ENCODE data around the gene AWAT1.
"Not testable (repeated sequence)": the region's sequence is repeated elsewhere in the genome, so short reads cannot be mapped to it uniquely, and the experiment has no call there.

AWAT1 gene

GRCh38 chrX:70234355-70234754, at the start of gene AWAT1:
AWAT1 (plus strand) TSS chrX:70234655; CDS start chrX:70234696, 41 bp downstream.
- DNase-seq: no peak

- DNase-seq: no peak
Measured at GRCh38 chrX:70190225-70190624, 44.2 kb upstream of the AWAT1 start.

- peak; percentile 47 to 69 for DNase-seq
Measured at GRCh38 chrX:70196961-70197720, 37.3 kb upstream of the AWAT1 start.

- no peak for DNase-seq
Measured at GRCh38 chrX:70201732-70202131, 32.7 kb upstream of the AWAT1 start.

GRCh38 chrX:70208479-70208878, 26.0 kb upstream of the AWAT1 start:
- no peak for DNase-seq

GRCh38 chrX:70209570-70209969, 24.9 kb upstream of the AWAT1 start:
- DNase-seq: not testable (repeated sequence)

GRCh38 chrX:70219938-70220764, 14.3 kb upstream of the AWAT1 start:
- DNase-seq: no peak

- DNase-seq: no peak
Measured at GRCh38 chrX:70226048-70226447, 8.4 kb upstream of the AWAT1 start.

GRCh38 chrX:70226687-70227086, 7.8 kb upstream of the AWAT1 start:
- DNase-seq: no peak

GRCh38 chrX:70231666-70232065, 2.8 kb upstream of the AWAT1 start:
- no peak for DNase-seq

GRCh38 chrX:70240751-70241150, 6.3 kb downstream of the AWAT1 start:
- no peak for DNase-seq

GRCh38 chrX:70241501-70241900, 7.0 kb downstream of the AWAT1 start:
- no peak for DNase-seq

GRCh38 chrX:70243601-70244000, 9.1 kb downstream of the AWAT1 start:
- DNase-seq: not testable (repeated sequence)

GRCh38 chrX:70244881-70245280, 10.4 kb downstream of the AWAT1 start:
- no peak for DNase-seq

- no peak for DNase-seq
Measured at GRCh38 chrX:70247252-70247651, 12.8 kb downstream of the AWAT1 start.

GRCh38 chrX:70252491-70252890, 18.0 kb downstream of the AWAT1 start:
- DNase-seq: no peak

- DNase-seq: no peak
Measured at GRCh38 chrX:70253377-70254062, 19.1 kb downstream of the AWAT1 start.

- no peak for DNase-seq
Measured at GRCh38 chrX:70254063-70254400, 19.6 kb downstream of the AWAT1 start.

- no peak for DNase-seq
Measured at GRCh38 chrX:70254909-70255308, 20.5 kb downstream of the AWAT1 start.

GRCh38 chrX:70255452-70255851, 21.0 kb downstream of the AWAT1 start:
- no peak for DNase-seq

GRCh38 chrX:70257423-70258288, 23.2 kb downstream of the AWAT1 start:
- no peak for DNase-seq

GRCh38 chrX:70260104-70260503, 25.6 kb downstream of the AWAT1 start, which contains the start of gene P2RY4:
P2RY4 (minus strand) TSS chrX:70260204; CDS start chrX:70259624, 580 bp downstream.
- DNase-seq: no peak

All from CD4-positive, alpha-beta T cell treated with Interleukin-1 beta for 1 hour (primary cell).